ENCODE data around the gene UBE2J2. TPM values are rescaled to one million over a fixed set of nuclear protein-coding genes. Genes with fewer than 3 reads are reported as not detected.

UBE2J2 gene
- total RNA-seq, 1 experiment from 2014 or later: 182 TPM

GRCh38 chr1:1313500-1314236 lies 40.0 kb upstream of the UBE2J2 start:
- Histone ChIP-seq H3K36me3 (ENCODE audit: low read depth, low read length) (peaks cover 38% of the 10 kb centered on the region), H3K4me2 (ENCODE audit: low read length) (no peak overlapping the region), H3F3A (ENCODE audit: low read length, unreplicated experiment) (peaks cover 3% of the 10 kb centered on the region), H3K9ac (ENCODE audit: low read length) (no peak overlapping the region), H3K9me2 (replicated peaks; ENCODE audit: low read length) (no peaks in the 10 kb centered on the region), H3K79me2 (ENCODE audit: low read length) (peaks cover 60% of the 10 kb centered on the region), H2AFZ (ENCODE audit: low read length) (no peak overlapping the region), H3K27me3 (ENCODE audit: low read length) (no peaks in the 10 kb centered on the region), H3K4me3 (ENCODE audit: low read length) (no peak overlapping the region), H3K4me1 (ENCODE audit: insufficient read depth, low read length) (peaks cover 25% of the 10 kb centered on the region), H4K20me1 (ENCODE audit: low read length) (peaks cover 7% of the 10 kb centered on the region; the same call in 1 of the 2 replicates), H3K9me3 (ENCODE audit: low read length) (no peaks in the 10 kb centered on the region), H3K27ac (ENCODE audit: low read length) (no peak overlapping the region)
- ChIA-PET CTCF (no interaction called here), POLR2A (ENCODE audit: unreplicated experiment) (no interaction called here)
- intact Hi-C loops (cut with micrococcal nuclease): no loop called here
- ATAC-seq (no peak), DNase-seq (no peak)
- TF ChIP-seq EZH2phosphoT487 (IDR thresholded peaks at IDR 0.05; ENCODE audit: borderline replicate concordance, low read length) (no peak), CTCF (conservative IDR thresholded peaks at IDR 0.05; ENCODE audit: low read depth, low read length) (no peak), EZH2 (IDR thresholded peaks at IDR 0.05; ENCODE audit: low read length, unreplicated experiment) (no peak)
- BruUV-seq (replicated peaks): no TSS peak

GRCh38 chr1:1312450-1313314 lies 39.0 kb upstream of the UBE2J2 start:
- Histone ChIP-seq H3K9me2 (replicated peaks; ENCODE audit: low read length) (no peaks in the 10 kb centered on the region), H4K20me1 (ENCODE audit: low read length) (peaks cover 7% of the 10 kb centered on the region; the same call in 1 of the 2 replicates), H3F3A (ENCODE audit: low read length, unreplicated experiment) (no peaks in the 10 kb centered on the region), H3K36me3 (ENCODE audit: low read depth, low read length) (peaks cover 37% of the 10 kb centered on the region), H3K4me2 (ENCODE audit: low read length) (no peak overlapping the region), H3K27me3 (ENCODE audit: low read length) (no peaks in the 10 kb centered on the region), H2AFZ (ENCODE audit: low read length) (no peak overlapping the region), H3K4me3 (ENCODE audit: low read length) (no peak overlapping the region), H3K79me2 (ENCODE audit: low read length) (peaks cover 60% of the 10 kb centered on the region), H3K9ac (ENCODE audit: low read length) (no peak overlapping the region), H3K27ac (ENCODE audit: low read length) (no peak overlapping the region), H3K4me1 (ENCODE audit: insufficient read depth, low read length) (peaks cover 17% of the 10 kb centered on the region), H3K9me3 (ENCODE audit: low read length) (no peaks in the 10 kb centered on the region)
- TF ChIP-seq CTCF (conservative IDR thresholded peaks at IDR 0.05; ENCODE audit: low read depth, low read length) (no peak), EZH2 (IDR thresholded peaks at IDR 0.05; ENCODE audit: low read length, unreplicated experiment) (no peak), EZH2phosphoT487 (IDR thresholded peaks at IDR 0.05; ENCODE audit: borderline replicate concordance, low read length) (no peak)
- ChIA-PET POLR2A (ENCODE audit: unreplicated experiment) (no interaction called here), CTCF (no interaction called here)
- intact Hi-C loops (cut with micrococcal nuclease): no loop called here
- DNase-seq (no peak), ATAC-seq (no peak)
- BruUV-seq (replicated peaks): no TSS peak

Measured in PC-3 (cell line).